ENCODE measurements around the gene DNMT1.

DNA sequence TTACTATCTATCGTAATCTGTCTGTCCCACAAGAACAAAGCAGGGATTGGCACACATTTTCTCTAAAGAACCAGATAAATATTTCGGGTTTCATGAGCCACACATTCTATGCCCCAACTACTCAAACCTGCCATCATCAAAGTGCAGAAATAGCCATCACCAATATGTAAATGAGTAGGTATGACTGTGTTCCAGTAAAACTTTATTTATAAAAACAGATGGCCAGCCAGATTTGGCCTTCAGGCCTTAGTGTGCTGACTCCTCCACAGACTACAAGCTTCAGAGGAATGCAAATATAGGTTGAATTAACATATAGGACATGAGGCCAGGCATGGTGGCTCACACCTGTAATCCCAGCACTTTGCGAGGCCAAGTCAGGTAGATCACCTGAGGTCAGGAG, 8.9 kb upstream of the DNMT1 start:
- TF ChIP-seq, protein P1, sequence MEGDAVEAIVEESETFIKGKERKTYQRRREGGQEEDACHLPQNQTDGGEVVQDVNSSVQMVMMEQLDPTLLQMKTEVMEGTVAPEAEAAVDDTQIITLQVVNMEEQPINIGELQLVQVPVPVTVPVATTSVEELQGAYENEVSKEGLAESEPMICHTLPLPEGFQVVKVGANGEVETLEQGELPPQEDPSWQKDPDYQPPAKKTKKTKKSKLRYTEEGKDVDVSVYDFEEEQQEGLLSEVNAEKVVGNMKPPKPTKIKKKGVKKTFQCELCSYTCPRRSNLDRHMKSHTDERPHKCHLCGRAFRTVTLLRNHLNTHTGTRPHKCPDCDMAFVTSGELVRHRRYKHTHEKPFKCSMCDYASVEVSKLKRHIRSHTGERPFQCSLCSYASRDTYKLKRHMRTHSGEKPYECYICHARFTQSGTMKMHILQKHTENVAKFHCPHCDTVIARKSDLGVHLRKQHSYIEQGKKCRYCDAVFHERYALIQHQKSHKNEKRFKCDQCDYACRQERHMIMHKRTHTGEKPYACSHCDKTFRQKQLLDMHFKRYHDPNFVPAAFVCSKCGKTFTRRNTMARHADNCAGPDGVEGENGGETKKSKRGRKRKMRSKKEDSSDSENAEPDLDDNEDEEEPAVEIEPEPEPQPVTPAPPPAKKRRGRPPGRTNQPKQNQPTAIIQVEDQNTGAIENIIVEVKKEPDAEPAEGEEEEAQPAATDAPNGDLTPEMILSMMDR (IDR thresholded peaks at IDR 0.05) = no peak
- TF ChIP-seq SIN3A (IDR thresholded peaks at IDR 0.05; ENCODE audit: borderline replicate concordance, insufficient read depth, low read depth, low read length) = no peak
